Liver (tissue), 9 donors: Measurements from ENCODE around the gene RAI14. TPM values are rescaled to one million over a fixed set of nuclear protein-coding genes. Genes with fewer than 3 reads are reported as not detected.

Experiments
- DNase-seq: peaks from one replicate; pipeline ENCODE4 v3.0.0-alpha.2; 2017; ENCODE audit warnings: low spot score
- H3K27ac ChIP-seq, 2 donors: one replicate each; pipeline ENCODE4 v1.7.0; 2013; ENCODE audit warnings: inconsistent platforms in 2 of 2, low read length in 2 of 2, control low read depth in 1 of 2, low read depth in 1 of 2, mild to moderate bottlenecking in 1 of 2
- H3K27me3 ChIP-seq, 4 donors: one replicate each; pipeline versions ENCODE4 v1.6.1 to v1.7.0; 2013; ENCODE audit warnings: low read length in 3 of 4, inconsistent platforms in 1 of 4, mild to moderate bottlenecking in 1 of 4, moderate library complexity in 1 of 4; ENCODE audit not compliant: control insufficient read depth in 4 of 4, insufficient read depth in 4 of 4
- H3K36me3 ChIP-seq, 4 donors: one replicate each; pipeline versions ENCODE4 v1.6.1 to v1.7.0; 2013; ENCODE audit warnings: low read length in 3 of 4, mild to moderate bottlenecking in 3 of 4, low read depth in 1 of 4, moderate library complexity in 1 of 4; ENCODE audit not compliant: control insufficient read depth in 4 of 4, insufficient read depth in 3 of 4
- H3K4me1 ChIP-seq, 4 donors: one replicate each; pipeline versions ENCODE4 v1.6.1 to v1.7.0; 2013; ENCODE audit warnings: low read length in 3 of 4, mild to moderate bottlenecking in 3 of 4, moderate library complexity in 1 of 4; ENCODE audit not compliant: control insufficient read depth in 4 of 4, insufficient read depth in 4 of 4
- H3K4me3 ChIP-seq, 3 donors: one replicate each; pipeline versions ENCODE4 v1.6.1 to v1.7.0; 2013; ENCODE audit warnings: low read length in 3 of 3, control low read depth in 1 of 3, low read depth in 1 of 3, mild to moderate bottlenecking in 1 of 3
- H3K9ac ChIP-seq, 2 donors: one replicate each; pipeline ENCODE4 v1.7.0; 2013; ENCODE audit warnings: low read length in 2 of 2, mild to moderate bottlenecking in 2 of 2, moderate library complexity in 2 of 2, control low read depth in 1 of 2, low read depth in 1 of 2
- H3K9me3 ChIP-seq, 4 donors: one replicate each; pipeline versions ENCODE4 v1.6.1 to v1.7.0; 2013; ENCODE audit warnings: low read length in 3 of 4; ENCODE audit not compliant: control insufficient read depth in 4 of 4
- FOXA1 ChIP-seq: IDR thresholded peaks from 2 replicates; pipeline ENCODE4 v1.6.1; 2016; ENCODE audit warnings: antibody characterized with exemption
- GABPA ChIP-seq, 2 donors: IDR thresholded peaks in 1 of 2; conservative IDR thresholded peaks in 1 of 2; 2 replicates each; pipeline ENCODE4 v1.6.1; 2016; ENCODE audit warnings: antibody characterized with exemption in 2 of 2, mild to moderate bottlenecking in 1 of 2, moderate library complexity in 1 of 2
- HNF4G ChIP-seq: IDR thresholded peaks from 2 replicates; pipeline ENCODE4 v1.6.1; 2016; ENCODE audit warnings: antibody characterized with exemption
- JUND ChIP-seq, 2 donors: IDR thresholded peaks; 2 replicates each; pipeline ENCODE4 v1.6.1; 2016; ENCODE audit warnings: antibody characterized with exemption in 2 of 2
- RAD21 ChIP-seq, 2 donors: IDR thresholded peaks; 2 replicates each; pipeline ENCODE4 v1.6.1; 2016; ENCODE audit warnings: antibody characterized with exemption in 2 of 2, mild to moderate bottlenecking in 2 of 2
- RXRA ChIP-seq, 2 donors: IDR thresholded peaks; 2 replicates each; pipeline ENCODE4 v1.6.1; 2017 to 2018; ENCODE audit warnings: antibody characterized with exemption in 2 of 2, mild to moderate bottlenecking in 1 of 2
- SP1 ChIP-seq: IDR thresholded peaks from 2 replicates; pipeline ENCODE4 v1.6.1; 2018; ENCODE audit warnings: antibody characterized with exemption, mild to moderate bottlenecking
- TAF1 ChIP-seq: conservative IDR thresholded peaks from 2 replicates; pipeline ENCODE4 v1.6.1; 2016; ENCODE audit warnings: antibody characterized with exemption, mild to moderate bottlenecking
- WGBS: extraction: QIAGEN DNeasy Blood & Tissue Kit; methylation state at CpG from one replicate; pipeline ENCODE4 v1.1.7; 2013; 5-methylcytosine and 5-hydroxymethylcytosine counted together
- polyA plus RNA-seq, 2 donors: library from polyadenylated mRNA; stranded (reverse) in 1 of 2; unstranded in 1 of 2; fragments of 200-250 nt in 1 of 2; fragments of >200 nt in 1 of 2; fragmentation: Nextera tagmentation in 1 of 2; extraction: Ambion mirVana in 1 of 2; gene quantifications; one replicate each; pipeline versions ENCODE4 v1.2.1 to v1.2.3, GENCODE V29; 2013 to 2015
- total RNA-seq, 2 donors: library from RNA; depleted of rRNA; stranded (reverse); fragments of >200 nt; gene quantifications; one replicate each; pipeline ENCODE4 v1.2.3, GENCODE V29; 2014
- TF ChIP-seq, protein P1 (sequence below): IDR thresholded peaks from 2 replicates; pipeline ENCODE4 v1.6.1; 2016; ENCODE audit warnings: antibody characterized with exemption
- TF ChIP-seq, protein P2 (sequence below): IDR thresholded peaks from 2 replicates; pipeline ENCODE4 v1.6.1; 2016; ENCODE audit warnings: antibody characterized with exemption
- TF ChIP-seq, protein P3 (sequence below): fragments of 150-350 bp; IDR thresholded peaks from 2 replicates; pipeline ENCODE4 v1.5.1; 2017; ENCODE audit warnings: improper control_type of control experiment, low read depth, low read length; ENCODE audit not compliant: missing input control
- TF ChIP-seq, protein P4 (sequence below): IDR thresholded peaks from 2 replicates; pipeline ENCODE4 v1.6.1; 2016; ENCODE audit warnings: antibody characterized with exemption
- donor health status: healthy.
- donor health status: healthy.
- donor health status: healthy.
- donor health status: healthy.
- donor health status: healthy.

RAI14 gene
- total and polyA plus RNA-seq, 4 donors: 7.8 to 21.4 (median 11.4) TPM

DNA sequence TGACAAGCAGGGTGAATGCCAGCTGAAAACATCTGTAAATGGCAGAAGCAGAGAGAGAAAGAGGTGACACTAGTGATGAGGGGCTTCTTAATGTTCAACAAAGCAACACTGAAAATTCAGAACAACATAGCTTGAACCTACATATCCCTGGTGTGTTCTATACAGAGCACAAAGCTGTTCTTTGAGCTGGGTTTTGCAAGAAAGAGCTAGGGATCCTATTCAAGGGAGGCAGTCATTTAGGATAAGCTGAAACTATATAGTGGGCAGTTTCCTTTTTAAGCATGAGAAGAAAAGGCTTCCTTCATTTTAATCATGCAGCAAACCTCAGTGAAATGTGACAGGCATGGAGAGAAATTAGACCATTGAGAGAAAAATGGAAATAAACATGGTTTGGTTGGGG is 45.6 kb upstream of the RAI14 start:
- Histone ChIP-seq H3K9ac (no peak overlapping the region), H3K27ac (no peak overlapping the region), H3K27me3 (no peaks in the 10 kb centered on the region), H3K4me3 (no peak overlapping the region), H3K4me1 (no peaks in the 10 kb centered on the region), H3K36me3 (no peaks in the 10 kb centered on the region), H3K9me3 (no peaks in the 10 kb centered on the region)
- TF ChIP-seq TAF1 (no peak), HNF4G (no peak), RAD21 (IDR thresholded peaks at IDR 0.05) (no peak), RXRA (IDR thresholded peaks at IDR 0.05) (no peak), GABPA (IDR thresholded peaks at IDR 0.05 in 1 of 2, conservative IDR thresholded peaks at IDR 0.05 in 1 of 2) (no peak), FOXA1 (no peak)
- TF ChIP-seq, protein P1, sequence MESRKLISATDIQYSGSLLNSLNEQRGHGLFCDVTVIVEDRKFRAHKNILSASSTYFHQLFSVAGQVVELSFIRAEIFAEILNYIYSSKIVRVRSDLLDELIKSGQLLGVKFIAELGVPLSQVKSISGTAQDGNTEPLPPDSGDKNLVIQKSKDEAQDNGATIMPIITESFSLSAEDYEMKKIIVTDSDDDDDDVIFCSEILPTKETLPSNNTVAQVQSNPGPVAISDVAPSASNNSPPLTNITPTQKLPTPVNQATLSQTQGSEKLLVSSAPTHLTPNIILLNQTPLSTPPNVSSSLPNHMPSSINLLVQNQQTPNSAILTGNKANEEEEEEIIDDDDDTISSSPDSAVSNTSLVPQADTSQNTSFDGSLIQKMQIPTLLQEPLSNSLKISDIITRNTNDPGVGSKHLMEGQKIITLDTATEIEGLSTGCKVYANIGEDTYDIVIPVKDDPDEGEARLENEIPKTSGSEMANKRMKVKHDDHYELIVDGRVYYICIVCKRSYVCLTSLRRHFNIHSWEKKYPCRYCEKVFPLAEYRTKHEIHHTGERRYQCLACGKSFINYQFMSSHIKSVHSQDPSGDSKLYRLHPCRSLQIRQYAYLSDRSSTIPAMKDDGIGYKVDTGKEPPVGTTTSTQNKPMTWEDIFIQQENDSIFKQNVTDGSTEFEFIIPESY: no peak
- TF ChIP-seq, protein P2, sequence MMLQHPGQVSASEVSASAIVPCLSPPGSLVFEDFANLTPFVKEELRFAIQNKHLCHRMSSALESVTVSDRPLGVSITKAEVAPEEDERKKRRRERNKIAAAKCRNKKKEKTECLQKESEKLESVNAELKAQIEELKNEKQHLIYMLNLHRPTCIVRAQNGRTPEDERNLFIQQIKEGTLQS: no peak
- no peak for DNase-seq

DNA sequence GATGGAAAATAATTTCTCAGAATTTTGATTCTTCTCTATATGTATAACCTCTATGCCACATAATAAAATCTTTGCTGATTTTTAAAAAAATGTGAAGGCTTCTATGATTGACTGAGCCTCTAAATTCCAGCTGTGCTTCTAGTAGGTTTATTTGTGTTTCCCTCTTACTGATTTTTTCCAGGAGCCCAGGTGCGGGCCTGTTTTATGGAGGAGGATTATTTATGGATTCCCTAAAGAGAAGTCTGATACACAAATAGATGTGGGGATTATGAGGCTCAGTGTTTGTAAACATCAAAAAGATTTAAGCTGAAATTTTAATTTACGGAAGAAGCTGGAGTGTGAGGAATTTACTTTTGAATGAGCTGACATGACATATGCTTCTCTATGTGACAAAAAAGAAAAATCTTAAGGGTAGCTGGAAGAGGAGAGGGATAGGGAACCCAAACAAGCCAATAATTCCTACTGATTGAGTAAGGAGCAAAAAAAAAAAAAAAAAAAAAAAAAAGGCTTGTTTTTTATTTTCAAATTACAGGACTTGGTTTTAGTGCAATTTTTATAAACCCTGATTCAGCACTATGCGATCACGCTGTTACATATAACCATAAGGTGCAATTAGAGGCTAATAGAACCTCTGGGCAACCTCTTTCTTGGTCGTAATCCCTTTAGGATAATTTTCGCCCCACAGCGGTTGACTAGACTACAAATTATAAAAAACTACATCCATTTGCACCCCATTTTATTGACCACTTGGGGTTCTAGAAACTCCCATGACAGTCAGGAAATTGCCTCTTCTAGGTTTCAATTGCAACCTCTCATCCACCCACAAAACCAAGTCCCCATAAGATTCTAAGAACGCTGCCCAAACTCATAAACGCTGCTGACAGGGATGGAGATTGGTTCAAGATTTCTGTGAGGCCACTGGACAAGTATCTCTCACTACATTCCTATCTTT is 44.4 kb upstream of the RAI14 start:
- TF ChIP-seq, protein P2: no peak
- TF ChIP-seq, protein P1: no peak
- TF ChIP-seq JUND (IDR thresholded peaks at IDR 0.05): no peak
- TF ChIP-seq RXRA (IDR thresholded peaks at IDR 0.05): no peak
- TF ChIP-seq, protein P3, sequence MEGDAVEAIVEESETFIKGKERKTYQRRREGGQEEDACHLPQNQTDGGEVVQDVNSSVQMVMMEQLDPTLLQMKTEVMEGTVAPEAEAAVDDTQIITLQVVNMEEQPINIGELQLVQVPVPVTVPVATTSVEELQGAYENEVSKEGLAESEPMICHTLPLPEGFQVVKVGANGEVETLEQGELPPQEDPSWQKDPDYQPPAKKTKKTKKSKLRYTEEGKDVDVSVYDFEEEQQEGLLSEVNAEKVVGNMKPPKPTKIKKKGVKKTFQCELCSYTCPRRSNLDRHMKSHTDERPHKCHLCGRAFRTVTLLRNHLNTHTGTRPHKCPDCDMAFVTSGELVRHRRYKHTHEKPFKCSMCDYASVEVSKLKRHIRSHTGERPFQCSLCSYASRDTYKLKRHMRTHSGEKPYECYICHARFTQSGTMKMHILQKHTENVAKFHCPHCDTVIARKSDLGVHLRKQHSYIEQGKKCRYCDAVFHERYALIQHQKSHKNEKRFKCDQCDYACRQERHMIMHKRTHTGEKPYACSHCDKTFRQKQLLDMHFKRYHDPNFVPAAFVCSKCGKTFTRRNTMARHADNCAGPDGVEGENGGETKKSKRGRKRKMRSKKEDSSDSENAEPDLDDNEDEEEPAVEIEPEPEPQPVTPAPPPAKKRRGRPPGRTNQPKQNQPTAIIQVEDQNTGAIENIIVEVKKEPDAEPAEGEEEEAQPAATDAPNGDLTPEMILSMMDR: no peak
- TF ChIP-seq, protein P4, sequence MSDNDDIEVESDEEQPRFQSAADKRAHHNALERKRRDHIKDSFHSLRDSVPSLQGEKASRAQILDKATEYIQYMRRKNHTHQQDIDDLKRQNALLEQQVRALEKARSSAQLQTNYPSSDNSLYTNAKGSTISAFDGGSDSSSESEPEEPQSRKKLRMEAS: no peak
- TF ChIP-seq HNF4G: no peak
- TF ChIP-seq SP1: no peak
- Histone ChIP-seq H3K27me3 (no peaks in the 10 kb centered on the region), H3K4me1 (no peaks in the 10 kb centered on the region), H3K36me3 (no peaks in the 10 kb centered on the region), H3K9me3 (no peaks in the 10 kb centered on the region), H3K9ac (no peak overlapping the region), H3K27ac (no peak overlapping the region), H3K4me3 (no peak overlapping the region)
- DNase-seq: no peak
- WGBS: 95% methylated on average over 9 of the region's 9 CpGs
